Measurements from ENCODE around the gene GABBR2. TPM values are rescaled to one million over a fixed set of nuclear protein-coding genes. Genes with fewer than 3 reads are reported as not detected.

Gene GABBR2
- total RNA-seq, 1 experiment from 2014 or later = 0.23 TPM

DNA sequence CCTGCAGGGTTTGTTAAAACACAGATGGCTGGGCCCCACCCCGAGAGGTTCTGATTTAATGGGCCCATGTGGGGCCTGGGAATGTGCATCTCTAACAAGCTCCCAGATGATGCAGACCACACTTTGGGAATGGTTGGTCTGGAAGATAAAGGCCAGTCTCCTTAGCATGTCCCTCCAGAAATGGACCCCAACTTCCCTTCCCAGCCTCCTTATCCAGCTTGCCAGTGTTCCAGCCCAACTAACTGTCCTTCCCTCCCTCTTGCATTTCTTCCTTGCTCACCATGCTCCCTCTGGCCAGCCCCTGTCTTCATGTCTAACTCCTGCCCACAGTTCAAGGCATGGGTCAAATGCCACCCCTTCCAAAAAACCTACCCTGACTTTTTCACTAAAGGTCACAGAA is 257.2 kb downstream of the GABBR2 start:
- no peak for DNase-seq
- no peak overlapping the region for H3K4me3 ChIP-seq (ENCODE audit: low read depth, low read length)
- H3K4me1 Mint-ChIP-seq (ENCODE audit: low read depth, unreplicated experiment) = no peaks in the 10 kb centered on the region
- H3K27ac Mint-ChIP-seq (ENCODE audit: unreplicated experiment) = no peak overlapping the region
- H3K9me3 ChIP-seq = no peaks in the 10 kb centered on the region
- no peaks in the 10 kb centered on the region for H3K9me3 Mint-ChIP-seq (ENCODE audit: unreplicated experiment)
- no peaks in the 10 kb centered on the region for H3K36me3 Mint-ChIP-seq (ENCODE audit: insufficient read depth, unreplicated experiment)
- no peaks in the 10 kb centered on the region for H3K27me3 ChIP-seq (replicated peaks; ENCODE audit: control insufficient read depth, insufficient read depth, low read length)
- intact Hi-C loops (cut with micrococcal nuclease; ENCODE audit: unreplicated experiment) = no loop called here
- no TSS peak for BruUV-seq (replicated peaks)
- no peak overlapping the region for H3K4me3 Mint-ChIP-seq (ENCODE audit: unreplicated experiment)
- TF ChIP-seq, protein P1, sequence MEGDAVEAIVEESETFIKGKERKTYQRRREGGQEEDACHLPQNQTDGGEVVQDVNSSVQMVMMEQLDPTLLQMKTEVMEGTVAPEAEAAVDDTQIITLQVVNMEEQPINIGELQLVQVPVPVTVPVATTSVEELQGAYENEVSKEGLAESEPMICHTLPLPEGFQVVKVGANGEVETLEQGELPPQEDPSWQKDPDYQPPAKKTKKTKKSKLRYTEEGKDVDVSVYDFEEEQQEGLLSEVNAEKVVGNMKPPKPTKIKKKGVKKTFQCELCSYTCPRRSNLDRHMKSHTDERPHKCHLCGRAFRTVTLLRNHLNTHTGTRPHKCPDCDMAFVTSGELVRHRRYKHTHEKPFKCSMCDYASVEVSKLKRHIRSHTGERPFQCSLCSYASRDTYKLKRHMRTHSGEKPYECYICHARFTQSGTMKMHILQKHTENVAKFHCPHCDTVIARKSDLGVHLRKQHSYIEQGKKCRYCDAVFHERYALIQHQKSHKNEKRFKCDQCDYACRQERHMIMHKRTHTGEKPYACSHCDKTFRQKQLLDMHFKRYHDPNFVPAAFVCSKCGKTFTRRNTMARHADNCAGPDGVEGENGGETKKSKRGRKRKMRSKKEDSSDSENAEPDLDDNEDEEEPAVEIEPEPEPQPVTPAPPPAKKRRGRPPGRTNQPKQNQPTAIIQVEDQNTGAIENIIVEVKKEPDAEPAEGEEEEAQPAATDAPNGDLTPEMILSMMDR (IDR thresholded peaks at IDR 0.05; ENCODE audit: insufficient read depth in 1 of 2, low read depth in 1 of 2, low read length in 1 of 2, severe bottlenecking in 1 of 2, unreplicated experiment in 1 of 2) = no peak
- no peaks in the 10 kb centered on the region for H3K36me3 ChIP-seq (ENCODE audit: control insufficient read depth, insufficient read depth, low read length)
- POLR2A ChIA-PET = no interaction called here
- H3K27me3 Mint-ChIP-seq (ENCODE audit: insufficient read depth, unreplicated experiment) = peaks cover 3% of the 10 kb centered on the region
- H3K4me1 ChIP-seq = no peaks in the 10 kb centered on the region
- CTCF ChIA-PET = no interaction called here

- no peak overlapping the region for H3K27ac Mint-ChIP-seq (ENCODE audit: unreplicated experiment)
- no peak overlapping the region for H3K4me3 Mint-ChIP-seq (ENCODE audit: unreplicated experiment)
- H3K27me3 Mint-ChIP-seq (ENCODE audit: insufficient read depth, unreplicated experiment) = peaks cover 3% of the 10 kb centered on the region
- H3K36me3 ChIP-seq (ENCODE audit: control insufficient read depth, insufficient read depth, low read length) = no peaks in the 10 kb centered on the region
- no peaks in the 10 kb centered on the region for H3K4me1 Mint-ChIP-seq (ENCODE audit: low read depth, unreplicated experiment)
- no peaks in the 10 kb centered on the region for H3K9me3 Mint-ChIP-seq (ENCODE audit: unreplicated experiment)
- H3K27me3 ChIP-seq (replicated peaks; ENCODE audit: control insufficient read depth, insufficient read depth, low read length) = no peaks in the 10 kb centered on the region
- ChIA-PET CTCF (no interaction called here), POLR2A (no interaction called here)
- TF ChIP-seq, protein P1 (IDR thresholded peaks at IDR 0.05; ENCODE audit: insufficient read depth in 1 of 2, low read depth in 1 of 2, low read length in 1 of 2, severe bottlenecking in 1 of 2, unreplicated experiment in 1 of 2) = no peak
- no peak for DNase-seq
- no peaks in the 10 kb centered on the region for H3K36me3 Mint-ChIP-seq (ENCODE audit: insufficient read depth, unreplicated experiment)
- BruUV-seq (replicated peaks) = no TSS peak
- H3K9me3 ChIP-seq = no peaks in the 10 kb centered on the region
- intact Hi-C loops (cut with micrococcal nuclease; ENCODE audit: unreplicated experiment) = no loop called here
- H3K4me3 ChIP-seq (ENCODE audit: low read depth, low read length) = no peak overlapping the region
- no peaks in the 10 kb centered on the region for H3K4me1 ChIP-seq
These were observed 258.2 kb downstream of the GABBR2 start for GRCh38 chr9:98450496-98450895.

- intact Hi-C loops (cut with micrococcal nuclease; ENCODE audit: unreplicated experiment) = no loop called here
- DNase-seq = no peak
- no peaks in the 10 kb centered on the region for H3K4me1 Mint-ChIP-seq (ENCODE audit: low read depth, unreplicated experiment)
- no TSS peak for BruUV-seq (replicated peaks)
- POLR2A ChIA-PET = no interaction called here
- H3K27ac Mint-ChIP-seq (ENCODE audit: unreplicated experiment) = no peak overlapping the region
- no peak overlapping the region for H3K4me3 Mint-ChIP-seq (ENCODE audit: unreplicated experiment)
- H3K27me3 Mint-ChIP-seq (ENCODE audit: insufficient read depth, unreplicated experiment) = peaks cover 9% of the 10 kb centered on the region
- TF ChIP-seq, protein P1 (IDR thresholded peaks at IDR 0.05; ENCODE audit: insufficient read depth in 1 of 2, low read depth in 1 of 2, low read length in 1 of 2, severe bottlenecking in 1 of 2, unreplicated experiment in 1 of 2) = no peak
- no peaks in the 10 kb centered on the region for H3K36me3 Mint-ChIP-seq (ENCODE audit: insufficient read depth, unreplicated experiment)
- Histone ChIP-seq H3K4me3 (ENCODE audit: low read depth, low read length) (no peak overlapping the region), H3K4me1 (no peaks in the 10 kb centered on the region), H3K36me3 (ENCODE audit: control insufficient read depth, insufficient read depth, low read length) (no peaks in the 10 kb centered on the region), H3K9me3 (no peaks in the 10 kb centered on the region), H3K27me3 (replicated peaks; ENCODE audit: control insufficient read depth, insufficient read depth, low read length) (no peaks in the 10 kb centered on the region)
- no peaks in the 10 kb centered on the region for H3K9me3 Mint-ChIP-seq (ENCODE audit: unreplicated experiment)
- CTCF ChIA-PET = no interaction called here
These were observed 258.9 kb downstream of the GABBR2 start for GRCh38 chr9:98449871-98450270.

Data from Caco-2 (cell line).